Neural crest cell (in vitro differentiated cells): ENCODE data around the gene PARVG. TPM values are rescaled to one million over a fixed set of nuclear protein-coding genes. Genes with fewer than 3 reads are reported as not detected.

Experiments used
- DNase-seq: peaks from one replicate; pipeline ENCODE4 v3.0.0; 2021; ENCODE audit warnings: low read depth, mixed read lengths, low spot score
- H3K27ac Mint-ChIP-seq: one replicate; pipeline ENCODE4 v1.8.0; 2021; ENCODE audit warnings: mild to moderate bottlenecking, mixed read lengths; ENCODE audit not compliant: unreplicated experiment
- H3K27me3 Mint-ChIP-seq: 2 replicates; pipeline ENCODE4 v1.8.0; 2021; ENCODE audit warnings: low read depth, mild to moderate bottlenecking, mixed read lengths
- H3K36me3 Mint-ChIP-seq: 2 replicates; pipeline ENCODE4 v1.8.0; 2021; ENCODE audit warnings: low read depth, mild to moderate bottlenecking, mixed read lengths
- H3K4me1 Mint-ChIP-seq: 2 replicates; pipeline ENCODE4 v1.8.0; 2021; ENCODE audit warnings: mixed read lengths
- H3K4me3 Mint-ChIP-seq: one replicate; pipeline ENCODE4 v1.8.0; 2021; ENCODE audit warnings: mild to moderate bottlenecking, mixed read lengths
- H3K9me3 Mint-ChIP-seq: 2 replicates; pipeline ENCODE4 v1.8.0; 2021; ENCODE audit warnings: mixed read lengths
- total RNA-seq: library from RNA; stranded (reverse); gene quantifications from 2 replicates; pipeline ENCODE4 v1.2.1, GENCODE V29; 2021
- TF ChIP-seq, protein P1 (sequence below): fragments of 200-600 bp; sonication (generic); conservative IDR thresholded peaks from 2 replicates; pipeline ENCODE4 v1.5.0; 2021; ENCODE audit warnings: antibody characterized with exemption, mild to moderate bottlenecking

The PARVG gene
- total RNA-seq, 1 donor from 2014 or later: 0.14 TPM

DNA sequence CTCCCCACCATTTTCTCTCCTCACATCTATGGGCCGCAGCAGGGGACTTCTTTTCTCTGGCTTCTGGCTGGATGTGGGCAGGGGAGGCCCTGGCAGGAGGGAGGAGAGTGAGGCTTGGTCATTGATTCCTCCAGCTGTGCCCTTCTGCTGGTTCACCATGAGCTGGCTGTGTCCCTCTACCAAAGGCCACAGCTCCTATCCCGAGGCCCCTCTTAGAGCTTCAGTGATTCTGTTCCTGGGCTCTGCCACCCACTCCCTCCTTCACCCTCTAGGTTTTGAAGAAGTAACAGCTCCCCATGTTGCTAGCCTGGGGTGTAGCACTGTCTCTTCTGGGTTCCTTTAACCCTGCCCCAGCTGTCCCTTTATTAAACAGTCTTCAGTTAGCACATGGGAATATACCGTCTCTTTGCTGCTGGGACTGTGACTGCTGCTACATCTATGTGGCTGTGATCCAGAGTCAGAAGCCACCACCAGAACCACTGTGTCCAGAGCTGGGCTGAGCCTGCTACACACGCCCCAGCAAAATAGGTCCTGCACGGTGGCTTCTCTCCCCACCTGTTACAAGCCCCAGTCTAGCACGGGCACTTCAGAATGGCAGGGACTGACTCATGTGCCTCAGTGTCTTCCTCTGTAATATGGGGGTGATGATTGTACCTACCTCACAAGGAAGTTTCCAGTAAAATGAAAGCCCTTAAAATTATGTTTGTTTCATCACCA is 578 bp upstream of the PARVG start:
- H3K36me3 Mint-ChIP-seq: no peaks in the 10 kb centered on the region
- H3K27me3 Mint-ChIP-seq: no peaks in the 10 kb centered on the region
- TF ChIP-seq, protein P1, sequence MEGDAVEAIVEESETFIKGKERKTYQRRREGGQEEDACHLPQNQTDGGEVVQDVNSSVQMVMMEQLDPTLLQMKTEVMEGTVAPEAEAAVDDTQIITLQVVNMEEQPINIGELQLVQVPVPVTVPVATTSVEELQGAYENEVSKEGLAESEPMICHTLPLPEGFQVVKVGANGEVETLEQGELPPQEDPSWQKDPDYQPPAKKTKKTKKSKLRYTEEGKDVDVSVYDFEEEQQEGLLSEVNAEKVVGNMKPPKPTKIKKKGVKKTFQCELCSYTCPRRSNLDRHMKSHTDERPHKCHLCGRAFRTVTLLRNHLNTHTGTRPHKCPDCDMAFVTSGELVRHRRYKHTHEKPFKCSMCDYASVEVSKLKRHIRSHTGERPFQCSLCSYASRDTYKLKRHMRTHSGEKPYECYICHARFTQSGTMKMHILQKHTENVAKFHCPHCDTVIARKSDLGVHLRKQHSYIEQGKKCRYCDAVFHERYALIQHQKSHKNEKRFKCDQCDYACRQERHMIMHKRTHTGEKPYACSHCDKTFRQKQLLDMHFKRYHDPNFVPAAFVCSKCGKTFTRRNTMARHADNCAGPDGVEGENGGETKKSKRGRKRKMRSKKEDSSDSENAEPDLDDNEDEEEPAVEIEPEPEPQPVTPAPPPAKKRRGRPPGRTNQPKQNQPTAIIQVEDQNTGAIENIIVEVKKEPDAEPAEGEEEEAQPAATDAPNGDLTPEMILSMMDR: no peak
- peaks cover 6% of the 10 kb centered on the region for H3K4me1 Mint-ChIP-seq
- H3K4me3 Mint-ChIP-seq: no peak overlapping the region
- no peak overlapping the region for H3K27ac Mint-ChIP-seq
- no peak for DNase-seq
- H3K9me3 Mint-ChIP-seq: no peaks in the 10 kb centered on the region

GRCh38 chr22:44181033-44181911 is 547 bp downstream of the PARVG start:
- no peaks in the 10 kb centered on the region for H3K36me3 Mint-ChIP-seq
- DNase-seq: no peak
- H3K4me3 Mint-ChIP-seq: no peak overlapping the region
- no peak overlapping the region for H3K27ac Mint-ChIP-seq
- H3K9me3 Mint-ChIP-seq: no peaks in the 10 kb centered on the region
- H3K27me3 Mint-ChIP-seq: no peaks in the 10 kb centered on the region
- TF ChIP-seq, protein P1: no peak
- H3K4me1 Mint-ChIP-seq: peaks cover 6% of the 10 kb centered on the region

- H3K9me3 Mint-ChIP-seq: no peaks in the 10 kb centered on the region
- no peak overlapping the region for H3K4me3 Mint-ChIP-seq
- H3K27me3 Mint-ChIP-seq: no peaks in the 10 kb centered on the region
- no peaks in the 10 kb centered on the region for H3K36me3 Mint-ChIP-seq
- no peak for DNase-seq
- H3K27ac Mint-ChIP-seq: no peak overlapping the region
- H3K4me1 Mint-ChIP-seq: peaks cover 6% of the 10 kb centered on the region
- TF ChIP-seq, protein P1: no peak
Observed at GRCh38 chr22:44181912-44182587, 1.3 kb downstream of the PARVG start.

- Mint-ChIP-seq H3K27me3 (no peaks in the 10 kb centered on the region), H3K27ac (no peak overlapping the region), H3K4me3 (no peak overlapping the region), H3K4me1 (peaks cover 9% of the 10 kb centered on the region), H3K9me3 (no peaks in the 10 kb centered on the region), H3K36me3 (no peaks in the 10 kb centered on the region)
- no peak for DNase-seq
- TF ChIP-seq, protein P1: no peak
Observed at GRCh38 chr22:44182588-44183286, 2.0 kb downstream of the PARVG start.

GRCh38 chr22:44183287-44183588 is 2.5 kb downstream of the PARVG start:
- Mint-ChIP-seq H3K36me3 (no peaks in the 10 kb centered on the region), H3K4me1 (peaks cover 9% of the 10 kb centered on the region), H3K9me3 (no peaks in the 10 kb centered on the region), H3K27me3 (no peaks in the 10 kb centered on the region), H3K27ac (no peak overlapping the region), H3K4me3 (no peak overlapping the region)
- TF ChIP-seq, protein P1: no peak
- DNase-seq: no peak
